HepG2 (cell line): ENCODE results near the gene FRMD6. TPM values are rescaled to one million over a fixed set of nuclear protein-coding genes. Genes with fewer than 3 reads are reported as not detected.

Experiments
- BCL6 ChIP-seq: IDR thresholded peaks from 2 replicates; pipeline ENCODE4 v1.6.1; 2016; ENCODE audit warnings: missing genetic modification reagents, missing compliant biosample characterization
- DR1 ChIP-seq: sonication (generic); formaldehyde crosslinking; IDR thresholded peaks from 2 replicates; pipeline ENCODE4 v1.8.0; 2021; ENCODE audit warnings: mild to moderate bottlenecking, missing genetic modification reagents, inconsistent platforms
- ELF3 ChIP-seq: IDR thresholded peaks from 2 replicates; pipeline ENCODE4 v1.6.1; 2016; ENCODE audit warnings: missing genetic modification reagents, missing compliant biosample characterization
- ISX ChIP-seq: sonication (generic); formaldehyde crosslinking; conservative IDR thresholded peaks from 2 replicates; pipeline ENCODE4 v1.5.0; 2020; ENCODE audit warnings: missing genetic modification reagents
- MAF1 ChIP-seq: sonication (generic); formaldehyde crosslinking; IDR thresholded peaks from 2 replicates; pipeline ENCODE4 v1.5.0; 2020; ENCODE audit warnings: missing genetic modification reagents, borderline replicate concordance
- POLR2AphosphoS5 ChIP-seq: IDR thresholded peaks from 2 replicates; pipeline ENCODE4 v1.6.1; 2012; ENCODE audit warnings: low read depth, low read length
- RBM39 ChIP-seq: fragments of 200-400 bp; formaldehyde crosslinking; IDR thresholded peaks from one replicate; pipeline ENCODE4 v1.6.1; 2018; ENCODE audit warnings: antibody characterized with exemption, mild to moderate bottlenecking, low read depth, low read length; ENCODE audit not compliant: poor library complexity, severe bottlenecking
- TCF7 ChIP-seq: sonication (generic); IDR thresholded peaks from 2 replicates; pipeline ENCODE4 v1.6.1; 2016; ENCODE audit warnings: antibody characterized with exemption, low read depth
- YEATS4 ChIP-seq: sonication (generic); formaldehyde crosslinking; IDR thresholded peaks from 2 replicates; pipeline ENCODE4 v1.4.0; 2020; ENCODE audit warnings: missing genetic modification reagents, borderline replicate concordance
- ZNF431 ChIP-seq: sonication (generic); formaldehyde crosslinking; IDR thresholded peaks from 2 replicates; pipeline ENCODE4 v1.9.0; 2022; ENCODE audit warnings: missing genetic modification reagents, low read depth, mild to moderate bottlenecking, borderline replicate concordance
- polyA plus RNA-seq, 8 experiments: library from polyadenylated mRNA; depleted of rRNA in 3 of 8; stranded (reverse) in 7 of 8; unstranded in 1 of 8; fragments of >200 nt; fragmentation: Illumina TruSeq in 4 of 8; extraction: Trizol in 4 of 8; gene quantifications; 2 replicates each; pipeline versions ENCODE4 v1.2.1 to v1.2.3, GENCODE V29; 2011 to 2016; ENCODE audit warnings: low read depth in 4 of 8, missing spikeins in 1 of 8, mixed read lengths in 1 of 8; ENCODE audit not compliant: insufficient read depth in 1 of 8
- total RNA-seq, 5 experiments: library from RNA; depleted of rRNA; stranded (reverse); fragments of >200 nt; fragmentation: Illumina TruSeq; extraction: Trizol; gene quantifications; 2 replicates each; pipeline ENCODE4 v1.2.3, GENCODE V29; 2016; ENCODE audit warnings: low read depth in 1 of 5
- TF ChIP-seq, protein P1 (sequence below): sonication (generic); formaldehyde crosslinking; IDR thresholded peaks from 2 replicates; pipeline ENCODE4 v1.4.0; 2020; ENCODE audit warnings: low read depth, missing genetic modification reagents
- TF ChIP-seq, protein P2 (sequence below): sonication (generic); formaldehyde crosslinking; IDR thresholded peaks from 2 replicates; pipeline ENCODE4 v1.4.0; 2020; ENCODE audit warnings: mild to moderate bottlenecking, missing genetic modification reagents
- TF ChIP-seq, protein P3 (sequence below): IDR thresholded peaks from 2 replicates; pipeline ENCODE4 v1.6.1; 2016; ENCODE audit warnings: mild to moderate bottlenecking

Gene FRMD6
- total and polyA plus RNA-seq, 2 of the 13 experiments (the other 11 are each of a cell fraction or from before 2014, with no cell fraction given) = 2.4 to 5.4 TPM

DNA sequence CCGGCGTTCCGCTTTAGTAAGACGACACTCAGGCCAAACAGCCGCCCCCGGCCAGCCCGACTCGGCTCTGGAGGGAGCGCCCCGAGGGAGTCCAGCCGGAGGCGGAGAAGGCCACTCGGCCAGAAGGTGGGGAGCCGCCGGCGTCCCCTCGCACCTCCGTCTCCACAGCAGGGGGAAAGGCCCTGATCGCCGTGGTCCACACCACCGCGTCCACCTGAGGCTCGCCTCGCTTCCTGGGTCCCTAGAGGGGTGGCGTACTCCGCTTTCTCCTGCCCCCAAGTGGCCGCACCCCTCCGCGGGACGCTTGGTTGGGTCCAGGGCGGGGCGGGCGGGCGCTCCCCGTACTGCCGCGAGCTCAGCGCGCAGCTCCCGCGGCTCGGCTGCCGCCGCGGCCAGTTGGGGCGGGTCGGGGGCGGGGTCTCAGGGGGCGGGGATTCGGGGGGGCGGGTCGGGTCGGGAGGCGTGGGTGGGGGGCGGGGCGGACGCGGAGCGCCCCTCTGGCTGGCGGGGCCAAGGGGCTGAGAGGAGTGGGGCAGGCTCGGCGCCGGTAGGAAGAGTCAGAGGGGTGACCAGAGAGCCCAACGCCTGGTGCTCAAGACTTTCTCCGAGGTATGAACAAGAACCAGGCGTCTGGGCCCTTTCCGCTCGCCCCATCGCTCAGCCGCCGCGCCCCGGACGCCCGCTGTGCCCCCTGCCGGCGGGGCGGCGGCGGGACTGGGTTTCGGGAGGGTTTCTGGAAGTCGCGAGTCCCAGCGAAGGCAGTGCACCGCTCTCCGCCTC lies at the start of gene FRMD6 (continued):
- TF ChIP-seq, protein P1, sequence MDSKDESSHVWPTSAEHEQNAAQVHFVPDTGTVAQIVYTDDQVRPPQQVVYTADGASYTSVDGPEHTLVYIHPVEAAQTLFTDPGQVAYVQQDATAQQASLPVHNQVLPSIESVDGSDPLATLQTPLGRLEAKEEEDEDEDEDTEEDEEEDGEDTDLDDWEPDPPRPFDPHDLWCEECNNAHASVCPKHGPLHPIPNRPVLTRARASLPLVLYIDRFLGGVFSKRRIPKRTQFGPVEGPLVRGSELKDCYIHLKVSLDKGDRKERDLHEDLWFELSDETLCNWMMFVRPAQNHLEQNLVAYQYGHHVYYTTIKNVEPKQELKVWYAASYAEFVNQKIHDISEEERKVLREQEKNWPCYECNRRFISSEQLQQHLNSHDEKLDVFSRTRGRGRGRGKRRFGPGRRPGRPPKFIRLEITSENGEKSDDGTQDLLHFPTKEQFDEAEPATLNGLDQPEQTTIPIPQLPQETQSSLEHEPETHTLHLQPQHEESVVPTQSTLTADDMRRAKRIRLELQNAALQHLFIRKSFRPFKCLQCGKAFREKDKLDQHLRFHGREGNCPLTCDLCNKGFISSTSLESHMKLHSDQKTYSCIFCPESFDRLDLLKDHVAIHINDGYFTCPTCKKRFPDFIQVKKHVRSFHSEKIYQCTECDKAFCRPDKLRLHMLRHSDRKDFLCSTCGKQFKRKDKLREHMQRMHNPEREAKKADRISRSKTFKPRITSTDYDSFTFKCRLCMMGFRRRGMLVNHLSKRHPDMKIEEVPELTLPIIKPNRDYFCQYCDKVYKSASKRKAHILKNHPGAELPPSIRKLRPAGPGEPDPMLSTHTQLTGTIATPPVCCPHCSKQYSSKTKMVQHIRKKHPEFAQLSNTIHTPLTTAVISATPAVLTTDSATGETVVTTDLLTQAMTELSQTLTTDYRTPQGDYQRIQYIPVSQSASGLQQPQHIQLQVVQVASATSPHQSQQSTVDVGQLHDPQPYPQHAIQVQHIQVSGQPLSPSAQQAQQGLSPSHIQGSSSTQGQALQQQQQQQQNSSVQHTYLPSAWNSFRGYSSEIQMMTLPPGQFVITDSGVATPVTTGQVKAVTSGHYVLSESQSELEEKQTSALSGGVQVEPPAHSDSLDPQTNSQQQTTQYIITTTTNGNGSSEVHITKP (CRISPR knock-in tag) = peak; percentile 99
- TF ChIP-seq DR1 (CRISPR knock-in tag) (peak; percentile 29; the same call in 1 of the 2 replicates), TCF7 (no peak; the same call in 1 of the 2 replicates), ZNF431 (CRISPR knock-in tag) (peak; percentile 85; the same call in 1 of the 2 replicates), RBM39 (peak; percentile 71), BCL6 (CRISPR knock-in tag) (0 out of 2 replicates have a peak, but pooled peaks have one; percentile 17), ELF3 (CRISPR knock-in tag) (0 out of 2 replicates have a peak, but pooled peaks have one; percentile 14), ISX (no peak), YEATS4 (CRISPR knock-in tag) (0 out of 2 replicates have a peak, but pooled peaks have one; percentile 11), MAF1 (CRISPR knock-in tag) (0 out of 2 replicates have a peak, but pooled peaks have one; percentile 20), POLR2AphosphoS5 (peak; percentile 58)
- TF ChIP-seq, protein P2, sequence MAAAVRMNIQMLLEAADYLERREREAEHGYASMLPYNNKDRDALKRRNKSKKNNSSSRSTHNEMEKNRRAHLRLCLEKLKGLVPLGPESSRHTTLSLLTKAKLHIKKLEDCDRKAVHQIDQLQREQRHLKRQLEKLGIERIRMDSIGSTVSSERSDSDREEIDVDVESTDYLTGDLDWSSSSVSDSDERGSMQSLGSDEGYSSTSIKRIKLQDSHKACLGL = peak; percentile 72; the same call in 1 of the 2 replicates
- TF ChIP-seq, protein P3, sequence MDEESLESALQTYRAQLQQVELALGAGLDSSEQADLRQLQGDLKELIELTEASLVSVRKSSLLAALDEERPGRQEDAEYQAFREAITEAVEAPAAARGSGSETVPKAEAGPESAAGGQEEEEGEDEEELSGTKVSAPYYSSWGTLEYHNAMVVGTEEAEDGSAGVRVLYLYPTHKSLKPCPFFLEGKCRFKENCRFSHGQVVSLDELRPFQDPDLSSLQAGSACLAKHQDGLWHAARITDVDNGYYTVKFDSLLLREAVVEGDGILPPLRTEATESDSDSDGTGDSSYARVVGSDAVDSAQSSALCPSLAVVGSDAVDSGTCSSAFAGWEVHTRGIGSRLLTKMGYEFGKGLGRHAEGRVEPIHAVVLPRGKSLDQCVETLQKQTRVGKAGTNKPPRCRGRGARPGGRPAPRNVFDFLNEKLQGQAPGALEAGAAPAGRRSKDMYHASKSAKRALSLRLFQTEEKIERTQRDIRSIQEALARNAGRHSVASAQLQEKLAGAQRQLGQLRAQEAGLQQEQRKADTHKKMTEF (CRISPR knock-in tag) = peak; percentile 22; the same call in 1 of the 2 replicates
